Measurements from ENCODE around the gene GPR12.

DNA sequence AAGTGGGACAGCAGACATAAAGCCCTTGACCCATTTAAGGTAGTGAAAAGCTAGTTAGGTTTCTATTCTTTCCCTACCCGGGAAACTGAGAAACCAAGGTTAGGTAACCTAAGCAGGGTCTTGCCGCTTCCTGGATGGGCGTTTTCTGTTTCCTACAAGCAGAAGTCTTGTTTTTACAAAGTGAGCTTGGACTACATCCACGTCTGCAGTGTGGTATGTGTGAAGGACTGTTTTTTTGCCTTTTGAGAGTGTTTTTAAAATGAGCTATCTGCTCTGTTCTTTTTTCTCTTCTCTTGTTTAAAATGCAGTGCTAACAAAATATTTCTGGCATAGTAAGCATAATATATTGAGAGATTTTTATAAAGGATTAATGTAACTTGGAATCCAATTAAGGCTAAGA lies 49.4 kb downstream of the GPR12 start:
- TF ChIP-seq, protein P1, sequence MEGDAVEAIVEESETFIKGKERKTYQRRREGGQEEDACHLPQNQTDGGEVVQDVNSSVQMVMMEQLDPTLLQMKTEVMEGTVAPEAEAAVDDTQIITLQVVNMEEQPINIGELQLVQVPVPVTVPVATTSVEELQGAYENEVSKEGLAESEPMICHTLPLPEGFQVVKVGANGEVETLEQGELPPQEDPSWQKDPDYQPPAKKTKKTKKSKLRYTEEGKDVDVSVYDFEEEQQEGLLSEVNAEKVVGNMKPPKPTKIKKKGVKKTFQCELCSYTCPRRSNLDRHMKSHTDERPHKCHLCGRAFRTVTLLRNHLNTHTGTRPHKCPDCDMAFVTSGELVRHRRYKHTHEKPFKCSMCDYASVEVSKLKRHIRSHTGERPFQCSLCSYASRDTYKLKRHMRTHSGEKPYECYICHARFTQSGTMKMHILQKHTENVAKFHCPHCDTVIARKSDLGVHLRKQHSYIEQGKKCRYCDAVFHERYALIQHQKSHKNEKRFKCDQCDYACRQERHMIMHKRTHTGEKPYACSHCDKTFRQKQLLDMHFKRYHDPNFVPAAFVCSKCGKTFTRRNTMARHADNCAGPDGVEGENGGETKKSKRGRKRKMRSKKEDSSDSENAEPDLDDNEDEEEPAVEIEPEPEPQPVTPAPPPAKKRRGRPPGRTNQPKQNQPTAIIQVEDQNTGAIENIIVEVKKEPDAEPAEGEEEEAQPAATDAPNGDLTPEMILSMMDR (IDR thresholded peaks at IDR 0.05) = no peak
- TF ChIP-seq POLR2A (IDR thresholded peaks at IDR 0.05) = no peak

All from adrenal gland (tissue), 5 donors.